GM12865 (cell line): ENCODE measurements around the gene PLEKHG1.

Experiments used
- DNase-seq: peaks from one replicate; pipeline ENCODE4 v3.0.0; 2010; ENCODE audit warnings: low read depth
- H3K4me3 ChIP-seq: 2 replicates; pipeline ENCODE4 v1.5.1; 2011; ENCODE audit warnings: mild to moderate bottlenecking, low read depth, low read length, control low read depth
- CTCF ChIP-seq: IDR thresholded peaks from 2 replicates; pipeline ENCODE4 v1.5.1; 2011; ENCODE audit warnings: low read length, control low read depth, low read depth, inconsistent platforms; ENCODE audit not compliant: insufficient read depth; ENCODE audit errors: missing control alignments

Gene PLEKHG1

GRCh38 chr6:150634964-150635292 lies 35.2 kb downstream of the PLEKHG1 start:
- peak overlapping the region; percentile 62 for H3K4me3 ChIP-seq
- TF ChIP-seq CTCF, result no peak

GRCh38 chr6:150635906-150636514 lies 36.3 kb downstream of the PLEKHG1 start:
- TF ChIP-seq CTCF, result no peak
- H3K4me3 ChIP-seq, result peak overlapping the region; percentile 62; the same call in 1 of the 2 replicates
- peak; percentile 21 for DNase-seq

More at GRCh38 chr6:150634964-150635292, 35.2 kb downstream of the PLEKHG1 start:
- no peak for DNase-seq

GRCh38 chr6:150636808-150637207 lies 37.1 kb downstream of the PLEKHG1 start:
- no peak for TF ChIP-seq CTCF
- peak; percentile 77 for DNase-seq
- no peak overlapping the region for H3K4me3 ChIP-seq

GRCh38 chr6:150637266-150637665 lies 37.6 kb downstream of the PLEKHG1 start:
- TF ChIP-seq CTCF, result no peak
- no peak for DNase-seq
- H3K4me3 ChIP-seq, result peak overlapping the region; percentile 13; the same call in 1 of the 2 replicates

- no peak for DNase-seq
- no peak overlapping the region for H3K4me3 ChIP-seq
- no peak for TF ChIP-seq CTCF
Measured at GRCh38 chr6:150638267-150638666, 38.6 kb downstream of the PLEKHG1 start.

- no peak for TF ChIP-seq CTCF
- H3K4me3 ChIP-seq, result no peak overlapping the region
- DNase-seq, result no peak
Measured at GRCh38 chr6:150638765-150639164, 39.1 kb downstream of the PLEKHG1 start.

GRCh38 chr6:150639823-150640331 lies 40.2 kb downstream of the PLEKHG1 start:
- no peak for TF ChIP-seq CTCF
- no peak overlapping the region for H3K4me3 ChIP-seq
- DNase-seq, result peak; percentile 37
